Activated T-cell treated with anti-CD3 and anti-CD28 coated beads, Interleukin-2, amount 50 U/mL, for 4 hours (primary cell): ENCODE measurements around the gene ASXL1. TPM values are rescaled to one million over a fixed set of nuclear protein-coding genes. Genes with fewer than 3 reads are reported as not detected.
"Not testable (repeated sequence)": the region's sequence is repeated elsewhere in the genome, so short reads cannot be mapped to it uniquely, and the experiment has no call there.

Source experiments
- ATAC-seq, 2 donors: fragments of 200-7000 bp; cut with Tn5 transposase; one replicate each; pipeline ENCODE4 v1.10.0; 2021
- DNase-seq: peaks from one replicate; pipeline ENCODE4 v3.0.0-alpha.2; 2020
- H3K27me3 Mint-ChIP-seq: one replicate; pipeline ENCODE4 v1.8.0; 2021; ENCODE audit warnings: low read depth, mixed read lengths
- H3K36me3 Mint-ChIP-seq: one replicate; pipeline ENCODE4 v1.8.0; 2022; ENCODE audit warnings: mixed read lengths; ENCODE audit not compliant: insufficient read depth
- H3K4me1 Mint-ChIP-seq: one replicate; pipeline ENCODE4 v1.8.0; 2021; ENCODE audit warnings: low read depth, mixed read lengths
- H3K4me3 Mint-ChIP-seq: one replicate; pipeline ENCODE4 v1.8.0; 2021; ENCODE audit warnings: mild to moderate bottlenecking, moderate library complexity, mixed read lengths
- H3K9me3 Mint-ChIP-seq: one replicate; pipeline ENCODE4 v1.8.0; 2021; ENCODE audit warnings: mixed read lengths
- total RNA-seq, 3 donors: library from RNA; stranded (reverse); gene quantifications; one replicate each; pipeline ENCODE4 v1.2.1, GENCODE V29; 2021

ASXL1 gene
- total RNA-seq, 3 donors from 2014 or later = 138 to 194 (median 149) TPM

- DNase-seq (no peak), ATAC-seq (no peak)
- Mint-ChIP-seq H3K4me3 (peak overlapping the region; percentile 90), H3K27me3 (no peaks in the 10 kb centered on the region), H3K36me3 (peaks cover 30% of the 10 kb centered on the region), H3K4me1 (peaks cover 78% of the 10 kb centered on the region), H3K9me3 (no peaks in the 10 kb centered on the region)
Measured at GRCh38 chr20:32363492-32363891, 5.4 kb downstream of the ASXL1 start.

GRCh38 chr20:32364554-32365208, 6.5 kb downstream of the ASXL1 start:
- Mint-ChIP-seq H3K4me1 (peaks cover 84% of the 10 kb centered on the region), H3K36me3 (peaks cover 31% of the 10 kb centered on the region), H3K4me3 (peak overlapping the region; percentile 11), H3K27me3 (no peaks in the 10 kb centered on the region), H3K9me3 (no peaks in the 10 kb centered on the region)
- DNase-seq (no peak), ATAC-seq (no peak)

GRCh38 chr20:32365564-32365963, 7.4 kb downstream of the ASXL1 start:
- DNase-seq (no peak), ATAC-seq (no peak)
- peaks cover 27% of the 10 kb centered on the region for H3K36me3 Mint-ChIP-seq
- peaks cover 77% of the 10 kb centered on the region for H3K4me1 Mint-ChIP-seq
- no peaks in the 10 kb centered on the region for H3K9me3 Mint-ChIP-seq
- H3K4me3 Mint-ChIP-seq = no peak overlapping the region
- H3K27me3 Mint-ChIP-seq = no peaks in the 10 kb centered on the region

GRCh38 chr20:32366380-32366779, 8.2 kb downstream of the ASXL1 start:
- Mint-ChIP-seq H3K4me3 (peak overlapping the region; percentile 27), H3K9me3 (no peaks in the 10 kb centered on the region), H3K27me3 (no peaks in the 10 kb centered on the region), H3K36me3 (peaks cover 29% of the 10 kb centered on the region), H3K4me1 (peaks cover 72% of the 10 kb centered on the region)
- DNase-seq (no peak), ATAC-seq (peak; percentile 29 to 39)

GRCh38 chr20:32368323-32368722, 10.2 kb downstream of the ASXL1 start:
- Mint-ChIP-seq H3K36me3 (peaks cover 29% of the 10 kb centered on the region), H3K27me3 (no peaks in the 10 kb centered on the region), H3K4me1 (peaks cover 54% of the 10 kb centered on the region), H3K9me3 (no peaks in the 10 kb centered on the region), H3K4me3 (no peak overlapping the region)
- no peak for DNase-seq
- ATAC-seq = no peak

GRCh38 chr20:32368925-32369324, 10.8 kb downstream of the ASXL1 start:
- ATAC-seq (peak; percentile 36 to 41), DNase-seq (no peak)
- peaks cover 48% of the 10 kb centered on the region for H3K4me1 Mint-ChIP-seq
- peaks cover 29% of the 10 kb centered on the region for H3K36me3 Mint-ChIP-seq
- H3K4me3 Mint-ChIP-seq = no peak overlapping the region
- no peaks in the 10 kb centered on the region for H3K27me3 Mint-ChIP-seq
- H3K9me3 Mint-ChIP-seq = no peaks in the 10 kb centered on the region

GRCh38 chr20:32370897-32371296, 12.8 kb downstream of the ASXL1 start:
- H3K9me3 Mint-ChIP-seq = no peaks in the 10 kb centered on the region
- no peak for DNase-seq
- ATAC-seq = no peak
- no peaks in the 10 kb centered on the region for H3K27me3 Mint-ChIP-seq
- peaks cover 32% of the 10 kb centered on the region for H3K4me1 Mint-ChIP-seq
- H3K4me3 Mint-ChIP-seq = no peak overlapping the region
- peaks cover 29% of the 10 kb centered on the region for H3K36me3 Mint-ChIP-seq

GRCh38 chr20:32378461-32378860, 20.3 kb downstream of the ASXL1 start:
- Mint-ChIP-seq H3K36me3 (peaks cover 10% of the 10 kb centered on the region), H3K4me3 (no peak overlapping the region), H3K27me3 (no peaks in the 10 kb centered on the region), H3K4me1 (peaks cover 4% of the 10 kb centered on the region), H3K9me3 (no peaks in the 10 kb centered on the region)
- ATAC-seq (no peak), DNase-seq (no peak)

GRCh38 chr20:32380037-32380436, 21.9 kb downstream of the ASXL1 start:
- not testable (repeated sequence) for DNase-seq, ATAC-seq, H3K4me3 Mint-ChIP-seq, H3K9me3 Mint-ChIP-seq, H3K27me3 Mint-ChIP-seq
- peaks cover 15% of the 10 kb centered on the region for H3K36me3 Mint-ChIP-seq
- H3K4me1 Mint-ChIP-seq = peaks cover 19% of the 10 kb centered on the region

- Mint-ChIP-seq H3K9me3 (no peaks in the 10 kb centered on the region), H3K4me1 (peaks cover 26% of the 10 kb centered on the region), H3K4me3 (no peak overlapping the region), H3K36me3 (peaks cover 21% of the 10 kb centered on the region), H3K27me3 (no peaks in the 10 kb centered on the region)
- ATAC-seq (no peak), DNase-seq (no peak)
Measured at GRCh38 chr20:32380745-32381144, 22.6 kb downstream of the ASXL1 start.

- Mint-ChIP-seq H3K4me1 (peaks cover 40% of the 10 kb centered on the region), H3K9me3 (no peaks in the 10 kb centered on the region), H3K27me3 (no peaks in the 10 kb centered on the region), H3K36me3 (peaks cover 21% of the 10 kb centered on the region), H3K4me3 (no peak overlapping the region)
- ATAC-seq (no peak), DNase-seq (no peak)
Measured at GRCh38 chr20:32382102-32382950, 24.2 kb downstream of the ASXL1 start.

GRCh38 chr20:32383441-32383840, 25.3 kb downstream of the ASXL1 start:
- H3K27me3 Mint-ChIP-seq, H3K9me3 Mint-ChIP-seq: not testable (repeated sequence)
- peaks cover 45% of the 10 kb centered on the region for H3K4me1 Mint-ChIP-seq

GRCh38 chr20:32385541-32385940, 27.4 kb downstream of the ASXL1 start:
- ATAC-seq (no peak), DNase-seq (no peak)
- H3K4me3 Mint-ChIP-seq = no peak overlapping the region
- no peaks in the 10 kb centered on the region for H3K9me3 Mint-ChIP-seq
- H3K36me3 Mint-ChIP-seq = peaks cover 21% of the 10 kb centered on the region
- peaks cover 52% of the 10 kb centered on the region for H3K4me1 Mint-ChIP-seq
- H3K27me3 Mint-ChIP-seq = no peaks in the 10 kb centered on the region

More at GRCh38 chr20:32383441-32383840, 25.3 kb downstream of the ASXL1 start:
- not testable (repeated sequence) for DNase-seq, H3K4me3 Mint-ChIP-seq, ATAC-seq
- H3K36me3 Mint-ChIP-seq = peaks cover 23% of the 10 kb centered on the region

- no peak for DNase-seq
- no peak for ATAC-seq
- H3K9me3 Mint-ChIP-seq = no peaks in the 10 kb centered on the region
- no peak overlapping the region for H3K4me3 Mint-ChIP-seq
- H3K36me3 Mint-ChIP-seq = peaks cover 23% of the 10 kb centered on the region
- no peaks in the 10 kb centered on the region for H3K27me3 Mint-ChIP-seq
- H3K4me1 Mint-ChIP-seq = peaks cover 57% of the 10 kb centered on the region
Measured at GRCh38 chr20:32386091-32386490, 28.0 kb downstream of the ASXL1 start.

- DNase-seq (no peak), ATAC-seq (peak; percentile 95 to 96)
- peaks cover 64% of the 10 kb centered on the region for H3K4me1 Mint-ChIP-seq
- no peaks in the 10 kb centered on the region for H3K27me3 Mint-ChIP-seq
- peaks cover 31% of the 10 kb centered on the region for H3K36me3 Mint-ChIP-seq
- no peaks in the 10 kb centered on the region for H3K9me3 Mint-ChIP-seq
- H3K4me3 Mint-ChIP-seq = no peak overlapping the region
Measured at GRCh38 chr20:32387252-32387651, 29.1 kb downstream of the ASXL1 start.
